GM21825 (cell line): ENCODE data around the gene PSMC5.
"Not testable (repeated sequence)": the region's sequence is repeated elsewhere in the genome, so short reads cannot be mapped to it uniquely, and the experiment has no call there.

Source experiments
- ATAC-seq: cut with Tn5 transposase; IDR thresholded peaks from one replicate; pipeline ENCODE4 v1.9.1; 2021; ENCODE audit warnings: mild to moderate bottlenecking, moderate library complexity; ENCODE audit not compliant: unreplicated experiment

PSMC5 gene

GRCh38 chr17:63869491-63870291 lies 42.5 kb downstream of the PSMC5 start:
- not testable (repeated sequence) for ATAC-seq

GRCh38 chr17:63870292-63870665 lies 43.0 kb downstream of the PSMC5 start:
- ATAC-seq = not testable (repeated sequence)

DNA sequence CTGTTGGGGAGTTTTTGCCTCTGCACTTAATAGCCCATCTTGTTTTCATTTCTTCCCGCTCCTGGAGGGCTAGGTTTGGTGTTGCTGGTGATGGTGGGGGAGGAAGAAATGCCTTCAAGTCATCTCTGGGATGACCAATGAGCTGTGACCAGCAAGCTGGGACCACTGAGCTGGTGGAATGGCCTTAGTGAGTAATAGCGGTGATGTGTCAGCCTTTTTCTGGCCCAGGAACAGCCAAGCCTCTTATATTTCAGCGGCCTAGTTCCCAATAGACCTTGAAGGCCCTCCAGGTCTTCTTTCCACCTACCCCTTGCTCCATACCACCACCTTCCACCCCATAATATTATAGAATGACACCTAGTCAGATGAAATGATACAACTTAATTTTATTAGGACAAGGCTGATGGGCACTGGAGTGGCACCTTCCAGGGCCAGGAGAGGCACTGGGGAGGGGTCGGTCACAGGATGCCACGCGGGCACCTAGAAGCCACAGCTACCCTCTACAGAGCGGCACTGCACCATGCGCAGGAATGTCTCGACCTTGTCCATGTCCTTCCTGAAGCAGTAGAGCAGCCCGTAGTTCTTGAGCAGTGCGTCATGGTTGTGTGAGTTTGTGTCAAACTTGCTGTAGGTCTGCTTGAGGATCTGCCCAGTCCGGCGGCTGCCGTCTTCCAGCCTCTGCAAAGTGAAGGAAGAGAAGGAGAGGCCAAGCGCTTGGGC lies 44.6 kb downstream of the PSMC5 start:
- not testable (repeated sequence) for ATAC-seq

DNA sequence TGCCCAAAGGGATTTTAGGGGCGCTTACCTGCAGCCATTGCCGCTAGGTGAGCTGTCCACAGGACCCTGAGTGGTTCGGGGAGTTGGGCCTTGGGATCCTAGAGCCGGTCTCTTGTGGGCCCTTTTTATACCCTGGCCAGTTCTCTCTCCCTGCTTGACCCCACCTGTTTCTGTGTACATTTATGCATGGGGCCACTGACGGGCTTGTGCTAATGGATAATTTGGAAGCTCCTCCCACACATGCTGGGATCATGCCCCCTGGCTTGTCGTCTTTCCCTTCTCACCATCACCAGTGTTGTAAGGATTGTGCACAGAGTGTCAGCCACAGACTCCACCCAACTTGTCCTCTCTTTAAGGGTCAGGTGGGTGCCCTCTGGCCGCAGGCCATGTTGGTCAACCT lies 46.3 kb downstream of the PSMC5 start, which contains the start of gene CSH2:
CSH2 (minus strand) TSS at position 101 of the 400 bp plus-strand sequence; CDS start at position 38, 63 bp downstream.
- ATAC-seq = not testable (repeated sequence)

DNA sequence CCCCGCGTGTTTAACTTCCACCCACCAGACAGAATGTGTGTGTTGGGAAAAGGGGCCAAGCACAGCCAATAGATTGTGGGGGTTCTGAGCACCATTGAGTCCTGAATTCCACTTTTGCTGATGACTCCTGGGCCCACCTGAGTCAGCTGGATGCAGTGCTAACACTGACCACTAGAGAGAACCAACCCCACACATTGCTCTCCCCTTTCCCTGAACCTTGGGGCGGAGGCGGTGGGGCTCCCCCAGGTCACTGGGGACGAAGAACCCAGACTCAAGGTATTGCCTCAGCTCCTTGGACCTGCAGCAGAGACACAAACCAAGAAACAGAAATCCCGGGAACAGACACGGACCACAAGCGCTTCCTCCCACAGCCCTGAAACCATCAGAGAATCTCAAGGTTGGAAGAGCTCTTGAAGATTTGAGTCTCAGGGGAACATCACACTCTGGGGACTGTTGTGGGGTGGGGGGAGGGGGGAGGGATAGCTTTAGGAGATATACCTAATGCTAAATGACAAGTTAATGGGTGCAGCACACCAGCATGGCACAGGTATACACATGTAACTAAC lies 46.9 kb downstream of the PSMC5 start:
- not testable (repeated sequence) for ATAC-seq

DNA sequence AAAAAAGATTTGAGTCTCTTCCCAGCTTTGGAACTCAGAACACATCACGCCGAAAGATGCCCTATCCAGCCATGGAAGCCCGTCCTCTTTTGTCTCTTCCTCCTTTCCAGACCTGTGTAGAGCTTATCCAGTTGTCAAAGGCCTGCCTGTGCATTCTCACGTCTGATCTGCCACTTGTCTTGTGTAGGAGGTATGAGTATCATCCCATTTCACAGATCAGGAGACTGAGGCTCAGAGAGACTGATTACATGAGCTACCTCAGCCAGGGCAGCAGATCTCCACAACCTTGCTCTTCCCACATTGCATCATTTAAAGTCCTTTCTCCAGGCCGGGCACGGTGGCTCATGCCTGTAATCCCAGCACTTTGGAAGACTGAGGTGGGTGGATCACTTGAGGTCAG lies 47.5 kb downstream of the PSMC5 start:
- not testable (repeated sequence) for ATAC-seq

- ATAC-seq = not testable (repeated sequence)
Measured at GRCh38 chr17:63878413-63878812, 51.2 kb downstream of the PSMC5 start.

DNA sequence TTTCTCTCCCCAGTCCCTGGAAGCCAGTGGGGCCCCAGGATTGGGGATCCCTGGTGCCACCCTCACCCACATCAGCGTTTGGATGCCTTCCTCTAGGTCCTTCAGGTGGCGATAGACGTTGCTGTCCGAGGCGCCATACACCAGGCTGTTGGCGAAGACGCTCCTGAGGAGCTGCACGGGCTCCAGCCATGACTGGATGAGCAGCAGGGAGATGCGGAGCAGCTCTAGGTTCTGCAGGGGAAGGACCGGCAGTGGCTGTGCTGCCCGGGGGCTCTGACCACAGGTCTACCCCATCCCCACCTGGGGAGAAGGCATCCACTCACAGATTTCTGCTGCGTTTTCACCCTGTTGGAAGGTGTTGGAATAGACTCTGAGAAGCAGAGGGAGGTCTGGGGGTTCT lies 53.5 kb downstream of the PSMC5 start:
- ATAC-seq = no peak

DNA sequence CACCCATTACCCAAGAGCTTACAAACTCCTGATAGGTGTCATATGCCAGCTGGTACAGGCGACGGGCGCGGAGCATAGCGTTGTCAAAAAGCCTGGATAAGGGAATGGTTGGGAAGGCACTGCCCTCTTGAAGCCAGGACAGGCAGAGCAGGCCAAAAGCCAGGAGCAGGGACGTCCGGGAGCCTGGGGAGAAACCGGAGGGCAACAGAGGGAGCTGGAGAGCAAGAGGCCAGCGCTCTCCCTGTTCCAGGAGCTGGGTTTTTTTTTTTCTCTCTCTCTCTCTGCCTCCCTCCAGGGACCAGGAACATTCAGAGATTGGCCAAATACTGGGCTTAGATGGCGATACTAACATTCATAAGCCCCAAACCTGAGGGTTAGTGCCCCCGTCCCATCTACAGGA lies 54.1 kb downstream of the PSMC5 start:
- not testable (repeated sequence) for ATAC-seq
